GM21786 (cell line): ENCODE measurements around the gene PLAAT3.
"Not testable (repeated sequence)": the region's sequence is repeated elsewhere in the genome, so short reads cannot be mapped to it uniquely, and the experiment has no call there.

Source experiments
- ATAC-seq: cut with Tn5 transposase; IDR thresholded peaks from one replicate; pipeline ENCODE4 v1.9.1; 2021; ENCODE audit not compliant: unreplicated experiment

PLAAT3 gene

GRCh38 chr11:63614136-63614671 is at the start of gene PLAAT3:
PLAAT3 (minus strand) TSS chr11:63614433; CDS start chr11:63614014, 419 bp downstream.
- peak; percentile 64 for ATAC-seq

- ATAC-seq, result no peak
Observed at GRCh38 chr11:63663809-63664208, 49.6 kb upstream of the PLAAT3 start.

- ATAC-seq, result no peak
Observed at GRCh38 chr11:63660972-63661371, 46.7 kb upstream of the PLAAT3 start.

GRCh38 chr11:63652671-63653070 is 38.4 kb upstream of the PLAAT3 start:
- ATAC-seq, result no peak

- no peak for ATAC-seq
Observed at GRCh38 chr11:63643205-63643604, 29.0 kb upstream of the PLAAT3 start.

- no peak for ATAC-seq
Observed at GRCh38 chr11:63641727-63642126, 27.5 kb upstream of the PLAAT3 start.

GRCh38 chr11:63639199-63639832 is 25.1 kb upstream of the PLAAT3 start:
- no peak for ATAC-seq

GRCh38 chr11:63638436-63638835 is 24.2 kb upstream of the PLAAT3 start:
- not testable (repeated sequence) for ATAC-seq

- ATAC-seq, result no peak
Observed at GRCh38 chr11:63635762-63636465, 21.7 kb upstream of the PLAAT3 start.

GRCh38 chr11:63629426-63629825 is 15.2 kb upstream of the PLAAT3 start:
- no peak for ATAC-seq

- no peak for ATAC-seq
Observed at GRCh38 chr11:63623513-63624140, 9.4 kb upstream of the PLAAT3 start.

GRCh38 chr11:63622323-63622722 is 8.1 kb upstream of the PLAAT3 start:
- ATAC-seq, result no peak

- no peak for ATAC-seq
Observed at GRCh38 chr11:63621071-63621470, 6.8 kb upstream of the PLAAT3 start.

- ATAC-seq, result no peak
Observed at GRCh38 chr11:63619967-63620366, 5.7 kb upstream of the PLAAT3 start.

GRCh38 chr11:63617686-63618085 is 3.5 kb upstream of the PLAAT3 start:
- ATAC-seq, result not testable (repeated sequence)

GRCh38 chr11:63616953-63617352 is 2.7 kb upstream of the PLAAT3 start:
- ATAC-seq, result no peak

GRCh38 chr11:63613517-63614135 is 607 bp downstream of the PLAAT3 start:
- ATAC-seq, result peak; percentile 46

GRCh38 chr11:63612181-63612580 is 2.1 kb downstream of the PLAAT3 start:
- ATAC-seq, result no peak

- ATAC-seq, result no peak
Observed at GRCh38 chr11:63611395-63611747, 2.9 kb downstream of the PLAAT3 start.

- ATAC-seq, result no peak
Observed at GRCh38 chr11:63610604-63611394, 3.4 kb downstream of the PLAAT3 start.
